IPS-18a (cell line): ENCODE data around the gene ASCC3.

Experiments
- H3K27ac ChIP-seq: one replicate; pipeline ENCODE4 v1.5.1; 2013; ENCODE audit warnings: low read length
- H3K27me3 ChIP-seq: one replicate; pipeline ENCODE4 v1.6.1; 2013; ENCODE audit warnings: mild to moderate bottlenecking, low read length; ENCODE audit not compliant: control insufficient read depth, insufficient read depth
- H3K36me3 ChIP-seq: one replicate; pipeline ENCODE4 v1.6.1; 2013; ENCODE audit warnings: low read depth, low read length; ENCODE audit not compliant: control insufficient read depth
- H3K4me1 ChIP-seq: one replicate; pipeline ENCODE4 v1.6.1; 2013; ENCODE audit warnings: low read depth, low read length; ENCODE audit not compliant: control insufficient read depth
- H3K4me3 ChIP-seq: one replicate; pipeline ENCODE4 v1.5.1; 2013; ENCODE audit warnings: low read length
- H3K9ac ChIP-seq: one replicate; pipeline ENCODE4 v1.6.1; 2013; ENCODE audit warnings: mild to moderate bottlenecking, low read length, moderate library complexity
- H3K9me3 ChIP-seq: one replicate; pipeline ENCODE4 v1.6.1; 2013; ENCODE audit warnings: low read depth, low read length; ENCODE audit not compliant: control insufficient read depth

ASCC3 gene

DNA sequence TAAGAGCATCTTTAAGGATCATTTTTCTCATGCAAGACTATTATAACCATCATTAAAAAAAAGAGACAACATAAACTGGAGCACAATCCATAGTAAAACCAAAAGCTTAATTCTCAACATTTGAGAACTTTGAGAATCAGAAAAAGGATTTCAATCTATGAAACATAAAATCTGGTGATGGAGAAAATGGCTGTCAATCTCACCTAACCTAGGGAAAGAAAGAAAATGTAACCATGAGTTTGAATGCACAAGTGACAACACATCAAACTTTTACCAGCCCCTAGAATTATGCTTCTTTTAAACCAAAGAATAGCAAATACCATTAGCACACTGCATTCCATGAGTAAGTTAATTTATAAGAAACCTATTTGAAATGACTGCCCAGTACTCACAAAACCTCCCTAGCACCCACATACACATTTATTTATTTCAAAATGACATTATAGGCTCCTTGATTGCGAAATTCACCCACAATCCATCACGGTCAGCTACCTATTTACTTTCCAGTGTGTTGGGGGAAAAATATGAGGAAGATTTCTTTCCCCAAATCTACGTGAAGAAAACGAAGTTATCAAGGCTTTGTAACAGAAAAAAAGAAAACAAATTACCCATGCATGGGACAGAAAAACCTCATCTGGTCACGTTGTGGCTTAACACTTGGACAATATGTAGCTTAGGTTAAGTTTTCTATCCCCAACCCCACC is 828 bp downstream of the ASCC3 start:
- H3K36me3 ChIP-seq: no peaks in the 10 kb centered on the region
- peaks cover 51% of the 10 kb centered on the region for H3K4me1 ChIP-seq
- H3K9ac ChIP-seq: peak overlapping the region; percentile 79
- peak overlapping the region; percentile 73 for H3K4me3 ChIP-seq
- no peak overlapping the region for H3K27ac ChIP-seq
- H3K27me3 ChIP-seq: no peaks in the 10 kb centered on the region
- H3K9me3 ChIP-seq: no peaks in the 10 kb centered on the region

DNA sequence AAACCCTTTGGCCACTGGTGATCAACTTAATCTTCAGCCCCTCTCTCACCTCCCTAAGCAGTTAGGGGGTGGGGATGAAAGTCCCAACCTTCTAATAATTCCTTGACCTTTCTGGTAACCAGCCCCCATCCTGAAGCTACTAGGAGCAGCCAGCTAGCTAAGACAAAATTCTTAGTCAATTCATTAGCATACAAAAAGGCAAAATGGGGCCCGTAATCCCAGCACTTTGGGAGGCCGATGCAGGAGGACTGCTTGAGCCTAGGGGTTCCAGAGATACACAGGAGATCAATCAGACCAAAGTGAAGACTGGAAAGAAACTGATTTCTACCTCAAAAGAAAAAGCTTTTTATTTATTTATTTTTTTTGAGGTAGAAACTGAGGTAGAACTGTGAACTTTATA is 1.8 kb downstream of the ASCC3 start:
- Histone ChIP-seq H3K9ac (no peak overlapping the region), H3K27me3 (no peaks in the 10 kb centered on the region), H3K9me3 (no peaks in the 10 kb centered on the region), H3K36me3 (no peaks in the 10 kb centered on the region), H3K27ac (no peak overlapping the region), H3K4me3 (peak overlapping the region; percentile 73), H3K4me1 (peaks cover 51% of the 10 kb centered on the region)

DNA sequence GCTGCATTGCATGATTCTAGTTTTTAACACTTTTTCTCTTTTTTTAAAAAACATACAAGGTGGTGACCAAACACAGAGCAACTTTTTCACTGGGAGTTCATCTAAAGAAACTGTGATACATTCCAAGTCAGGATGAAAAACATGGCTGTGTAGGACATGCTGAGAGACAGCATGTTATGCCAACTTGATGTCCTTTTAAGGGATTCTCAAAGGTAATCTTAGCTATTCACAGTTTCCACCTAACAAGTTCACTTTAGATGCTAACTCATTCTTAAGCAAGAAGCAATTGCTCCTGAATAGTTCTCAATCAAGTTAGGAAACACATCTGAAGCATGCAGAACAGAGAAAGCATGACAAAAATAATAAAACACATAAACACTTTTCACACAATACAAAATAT is 3.3 kb downstream of the ASCC3 start:
- Histone ChIP-seq H3K9ac (peak overlapping the region; percentile 53), H3K27ac (peak overlapping the region; percentile 58), H3K9me3 (no peaks in the 10 kb centered on the region), H3K27me3 (no peaks in the 10 kb centered on the region), H3K4me1 (peaks cover 48% of the 10 kb centered on the region), H3K4me3 (peak overlapping the region; percentile 29), H3K36me3 (no peaks in the 10 kb centered on the region)

DNA sequence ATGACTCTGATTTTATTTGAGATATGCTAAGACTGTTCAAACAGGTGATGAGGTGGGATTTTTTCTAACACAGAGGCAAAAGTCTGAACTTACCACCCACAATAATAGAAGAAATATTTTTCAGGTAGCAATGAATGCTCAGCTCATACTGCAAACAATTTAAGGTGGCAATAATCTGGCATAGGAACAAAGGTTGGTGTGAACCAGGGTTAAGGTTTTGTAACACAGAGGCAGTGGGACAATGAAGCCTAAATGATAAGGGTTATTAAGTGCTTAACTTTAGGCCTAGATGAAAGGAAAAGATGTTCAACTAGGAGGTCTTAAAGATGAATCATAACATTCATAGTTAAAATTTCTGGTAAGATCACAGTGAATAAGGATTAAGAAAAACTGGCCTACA is 4.9 kb downstream of the ASCC3 start:
- no peak overlapping the region for H3K27ac ChIP-seq
- H3K4me3 ChIP-seq: no peak overlapping the region
- no peak overlapping the region for H3K9ac ChIP-seq
- no peaks in the 10 kb centered on the region for H3K36me3 ChIP-seq
- H3K4me1 ChIP-seq: peaks cover 36% of the 10 kb centered on the region
- no peaks in the 10 kb centered on the region for H3K27me3 ChIP-seq
- no peaks in the 10 kb centered on the region for H3K9me3 ChIP-seq

DNA sequence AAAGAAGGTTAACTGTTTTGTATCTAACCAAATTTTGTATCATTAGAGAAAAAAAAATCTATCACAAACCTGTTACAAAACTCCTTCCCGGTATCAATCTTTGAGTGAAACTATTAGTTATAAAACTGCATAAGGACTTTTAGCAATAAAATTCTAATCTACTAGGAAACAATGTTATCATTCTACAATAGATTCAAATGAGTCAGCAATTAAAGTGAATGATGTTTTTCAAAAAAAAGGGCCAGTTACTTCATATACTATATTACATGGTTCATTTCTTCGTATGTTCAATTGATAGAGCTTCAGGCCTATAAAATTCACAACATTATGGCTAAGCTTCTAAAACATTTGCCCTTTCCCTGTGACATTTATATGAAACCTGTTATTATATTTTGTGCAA is 15.6 kb downstream of the ASCC3 start:
- H3K9ac ChIP-seq: no peak overlapping the region
- H3K4me1 ChIP-seq: no peaks in the 10 kb centered on the region
- no peaks in the 10 kb centered on the region for H3K27me3 ChIP-seq
- H3K4me3 ChIP-seq: no peak overlapping the region
- peaks cover 45% of the 10 kb centered on the region for H3K36me3 ChIP-seq
- H3K9me3 ChIP-seq: no peaks in the 10 kb centered on the region
- H3K27ac ChIP-seq: no peak overlapping the region

DNA sequence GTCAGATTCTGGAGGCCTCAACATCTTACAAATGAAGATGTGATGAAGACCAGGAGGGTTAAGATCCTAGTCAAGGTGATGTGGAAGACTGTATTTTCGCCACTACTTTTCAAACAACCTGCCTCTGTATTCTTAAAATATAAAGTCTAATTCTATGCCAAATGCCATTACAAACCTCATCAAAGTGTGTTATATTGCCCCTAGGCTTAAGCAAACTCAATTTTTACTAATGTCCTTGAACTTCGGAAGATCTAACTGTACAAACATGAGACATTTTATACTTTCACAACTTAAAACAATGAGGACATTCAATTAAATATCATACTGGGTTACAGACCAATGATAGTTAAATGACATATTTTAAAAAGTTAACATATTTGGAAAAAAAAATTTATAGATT is 19.1 kb downstream of the ASCC3 start:
- no peak overlapping the region for H3K4me3 ChIP-seq
- H3K27me3 ChIP-seq: no peaks in the 10 kb centered on the region
- no peaks in the 10 kb centered on the region for H3K9me3 ChIP-seq
- H3K27ac ChIP-seq: no peak overlapping the region
- H3K4me1 ChIP-seq: no peaks in the 10 kb centered on the region
- H3K9ac ChIP-seq: no peak overlapping the region
- H3K36me3 ChIP-seq: peaks cover 47% of the 10 kb centered on the region

DNA sequence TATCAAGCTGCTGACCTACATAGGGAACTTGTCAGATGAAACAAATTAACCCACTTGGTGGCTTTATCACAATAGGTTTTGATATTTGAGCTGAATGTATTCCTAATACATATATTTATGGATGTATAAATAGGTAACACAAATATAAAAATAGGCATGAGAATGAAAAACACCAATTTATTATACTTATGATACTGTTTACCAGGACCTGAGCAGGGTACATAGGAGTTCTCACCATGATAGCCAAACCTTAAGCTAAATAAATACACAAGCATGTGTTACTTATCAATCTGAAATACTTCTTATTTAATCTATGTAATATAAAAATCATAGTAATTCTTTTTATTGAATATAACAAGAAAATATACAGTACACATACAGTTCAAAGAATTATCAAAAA is 25.0 kb downstream of the ASCC3 start:
- Histone ChIP-seq H3K9me3 (no peaks in the 10 kb centered on the region), H3K9ac (no peak overlapping the region), H3K4me3 (no peak overlapping the region), H3K36me3 (peaks cover 11% of the 10 kb centered on the region), H3K27me3 (no peaks in the 10 kb centered on the region), H3K27ac (no peak overlapping the region), H3K4me1 (no peaks in the 10 kb centered on the region)

DNA sequence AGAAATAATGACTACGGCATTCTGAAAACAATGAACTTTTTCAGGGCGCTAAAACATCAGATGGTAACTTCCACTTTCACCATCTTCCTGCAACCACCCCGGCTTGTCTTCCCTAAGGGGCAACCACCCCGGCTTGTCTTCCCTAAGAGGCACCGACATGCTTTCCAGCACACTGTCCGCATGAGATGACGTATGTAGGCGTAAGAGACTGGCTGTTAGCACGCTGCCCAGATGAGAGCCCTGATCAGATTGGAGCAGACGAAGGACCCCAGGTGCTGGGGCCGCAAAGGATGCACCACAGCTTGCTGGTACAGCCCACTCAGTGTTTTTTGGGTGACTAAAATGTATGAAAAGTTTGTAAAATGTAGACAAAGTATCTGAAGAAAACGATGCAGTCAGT is 29.3 kb downstream of the ASCC3 start:
- Histone ChIP-seq H3K36me3 (no peaks in the 10 kb centered on the region), H3K27ac (no peak overlapping the region), H3K9ac (no peak overlapping the region), H3K9me3 (no peaks in the 10 kb centered on the region), H3K4me1 (no peaks in the 10 kb centered on the region), H3K27me3 (no peaks in the 10 kb centered on the region), H3K4me3 (no peak overlapping the region)

DNA sequence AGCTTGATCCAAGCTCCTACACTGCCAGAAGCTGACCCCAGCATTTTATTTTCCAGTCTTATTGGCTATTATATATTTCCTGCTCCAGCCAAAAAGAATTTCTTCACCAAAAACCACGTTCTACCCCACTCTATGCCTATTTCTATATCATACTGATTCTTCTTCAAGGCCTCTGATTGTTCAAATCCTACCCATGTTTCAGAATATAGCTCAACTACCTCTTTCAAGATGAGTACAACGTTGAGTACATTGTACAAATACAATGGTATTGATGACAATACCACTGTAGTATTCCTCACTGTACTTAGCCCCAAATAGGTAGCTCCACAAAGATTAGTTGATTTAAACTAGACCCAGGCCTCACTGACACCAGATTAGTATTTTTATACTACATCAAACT is 31.0 kb downstream of the ASCC3 start:
- Histone ChIP-seq H3K9ac (no peak overlapping the region), H3K9me3 (no peaks in the 10 kb centered on the region), H3K4me3 (no peak overlapping the region), H3K4me1 (no peaks in the 10 kb centered on the region), H3K36me3 (no peaks in the 10 kb centered on the region), H3K27ac (no peak overlapping the region), H3K27me3 (no peaks in the 10 kb centered on the region)

DNA sequence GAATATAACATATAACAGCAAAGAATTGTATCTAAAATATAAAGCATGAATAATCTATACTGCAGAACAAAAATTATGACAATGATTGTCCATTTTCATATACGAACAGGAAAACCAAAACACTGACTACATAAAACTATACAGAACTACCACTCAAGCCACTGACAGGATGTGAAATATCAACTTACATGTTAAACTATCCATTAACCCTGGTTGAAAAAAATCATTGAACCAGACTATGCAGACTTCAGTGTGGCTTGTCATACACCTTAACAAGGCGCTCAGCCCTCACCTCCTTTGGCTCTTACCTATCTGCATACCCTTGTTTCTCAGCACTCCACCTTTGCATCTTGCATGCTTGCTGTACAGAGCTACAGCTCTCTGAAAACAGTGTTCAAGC is 34.9 kb downstream of the ASCC3 start:
- H3K4me3 ChIP-seq: no peak overlapping the region
- no peak overlapping the region for H3K9ac ChIP-seq
- H3K9me3 ChIP-seq: no peaks in the 10 kb centered on the region
- H3K27ac ChIP-seq: no peak overlapping the region
- no peaks in the 10 kb centered on the region for H3K27me3 ChIP-seq
- H3K4me1 ChIP-seq: peaks cover 13% of the 10 kb centered on the region
- H3K36me3 ChIP-seq: no peaks in the 10 kb centered on the region

DNA sequence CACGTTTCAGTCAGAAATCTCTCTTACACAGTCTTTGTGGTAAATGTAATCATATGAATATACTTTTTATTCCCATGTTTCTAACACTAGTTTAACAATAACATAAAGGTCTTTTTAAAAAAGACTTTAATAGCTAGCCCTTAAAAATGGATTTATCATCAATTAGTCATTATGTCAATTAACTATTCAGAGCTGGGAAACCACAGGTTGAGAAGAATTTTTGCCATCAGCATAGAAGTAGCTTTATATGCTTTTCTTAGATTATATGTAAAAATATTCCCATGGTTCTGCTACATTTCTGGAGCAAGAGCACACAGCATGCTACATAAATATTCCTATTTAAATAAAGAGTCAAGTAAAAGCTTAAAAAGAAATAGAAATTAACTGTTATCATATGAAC is 35.5 kb downstream of the ASCC3 start:
- Histone ChIP-seq H3K36me3 (no peaks in the 10 kb centered on the region), H3K4me3 (no peak overlapping the region), H3K9me3 (no peaks in the 10 kb centered on the region), H3K9ac (no peak overlapping the region), H3K4me1 (peaks cover 17% of the 10 kb centered on the region), H3K27me3 (no peaks in the 10 kb centered on the region), H3K27ac (no peak overlapping the region)

DNA sequence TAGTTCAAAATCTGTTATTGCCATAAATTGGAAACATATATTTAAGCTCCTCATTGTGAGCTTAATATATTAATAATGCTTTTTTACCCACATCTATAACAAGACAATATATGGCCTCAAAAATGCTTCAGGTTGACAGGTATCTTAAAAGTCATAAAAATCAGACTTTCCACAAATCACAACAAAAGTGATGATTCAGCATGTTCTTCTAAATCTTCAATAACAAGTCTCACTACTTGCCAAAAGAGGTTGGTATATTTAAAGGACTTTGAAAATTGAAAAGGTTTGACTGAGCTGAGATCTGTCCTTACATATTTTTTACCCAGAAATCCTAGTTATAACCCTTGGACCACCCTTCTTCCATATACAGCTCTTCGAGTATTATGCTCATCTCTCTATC is 41.7 kb downstream of the ASCC3 start:
- Histone ChIP-seq H3K36me3 (no peaks in the 10 kb centered on the region), H3K9me3 (no peaks in the 10 kb centered on the region), H3K9ac (no peak overlapping the region), H3K27ac (no peak overlapping the region), H3K4me1 (peaks cover 17% of the 10 kb centered on the region), H3K4me3 (no peak overlapping the region), H3K27me3 (no peaks in the 10 kb centered on the region)
